Measurements from ENCODE around the gene ZIC4.

The ZIC4 gene

DNA sequence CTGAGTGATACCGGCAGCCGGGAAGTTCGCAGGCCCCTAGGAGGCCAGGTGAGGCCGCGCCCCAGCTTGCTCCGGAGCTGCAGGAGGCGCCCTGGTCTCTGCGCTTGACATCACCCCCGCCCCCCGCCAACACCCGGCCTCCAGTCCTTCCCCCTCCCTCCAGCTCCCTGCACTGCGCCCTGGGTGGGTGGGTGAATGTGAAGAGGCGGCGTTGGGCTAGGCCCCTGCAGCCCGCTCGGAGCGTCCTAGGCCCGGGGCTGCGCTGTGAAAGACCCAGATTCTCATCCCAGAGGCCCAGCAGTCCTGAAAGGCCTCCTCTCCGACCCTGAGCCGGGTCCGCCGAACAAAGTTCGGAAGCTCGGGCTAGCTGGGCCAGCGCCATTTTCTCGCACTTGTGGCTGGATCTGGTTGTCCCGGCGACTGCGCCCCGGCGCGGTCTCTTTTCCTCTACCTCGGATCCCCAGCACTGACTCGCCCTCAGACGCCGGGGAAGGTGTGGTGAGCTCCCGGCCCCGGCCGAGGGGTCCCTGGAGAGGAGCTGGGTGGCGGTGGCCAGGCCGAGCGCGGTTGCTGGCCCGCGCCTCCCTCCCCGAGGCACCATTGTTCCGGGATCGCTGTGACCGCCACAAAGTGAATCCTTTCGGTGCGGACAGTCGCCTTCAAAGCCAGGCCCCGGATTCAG lies 12.9 kb downstream of the ZIC4 start:
- Histone ChIP-seq H3K4me3 (ENCODE audit: low read depth in 1 of 5, low read length in 5 of 5) (peak overlapping the region; percentile 25 to 70 (median 61)), H3K9me3 (ENCODE audit: control insufficient read depth in 5 of 5, low read length in 5 of 5) (peaks cover 0 to 9% (median 0%) of the 10 kb centered on the region in 5 donors), H3K27me3 (ENCODE audit: control insufficient read depth in 5 of 5, insufficient read depth in 4 of 5, low read length in 5 of 5) (peaks cover 59 to 95% (median 84%) of the 10 kb centered on the region in 5 donors), H3K9ac (ENCODE audit: low read length in 5 of 5) (no peak overlapping the region), H3K36me3 (ENCODE audit: control insufficient read depth in 5 of 5, insufficient read depth in 5 of 5, low read length in 5 of 5) (no peaks in the 10 kb centered on the region), H3K4me1 (ENCODE audit: control insufficient read depth in 5 of 5, insufficient read depth in 5 of 5, low read length in 5 of 5) (peaks cover 0 to 57% (median 47%) of the 10 kb centered on the region in 5 donors), H3K27ac (ENCODE audit: low read depth, low read length) (no peak overlapping the region)

DNA sequence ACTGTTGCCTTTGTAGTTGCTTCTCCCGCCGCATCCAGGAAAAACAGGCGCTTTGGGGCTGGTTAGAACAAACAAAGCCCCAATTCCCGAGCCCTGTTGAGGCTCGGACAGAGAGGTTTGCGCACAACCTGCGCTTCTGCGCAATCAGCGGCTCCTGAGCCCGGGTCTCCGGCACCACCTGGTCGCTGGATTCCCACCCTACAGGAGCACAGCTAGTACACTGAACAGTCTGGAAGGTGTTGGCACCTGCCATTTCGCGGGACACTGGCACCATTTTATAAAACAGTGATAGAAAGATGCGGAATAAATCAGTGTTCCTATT lies 13.8 kb downstream of the ZIC4 start:
- peaks cover 0 to 53% (median 40%) of the 10 kb centered on the region in 5 donors for H3K4me1 ChIP-seq (ENCODE audit: control insufficient read depth in 5 of 5, insufficient read depth in 5 of 5, low read length in 5 of 5)
- H3K4me3 ChIP-seq (ENCODE audit: low read depth in 1 of 5, low read length in 5 of 5) = peak overlapping the region; percentile 43 to 60 (median 53)
- H3K9me3 ChIP-seq (ENCODE audit: control insufficient read depth in 5 of 5, low read length in 5 of 5) = peaks cover 0 to 9% (median 0%) of the 10 kb centered on the region in 5 donors
- H3K36me3 ChIP-seq (ENCODE audit: control insufficient read depth in 5 of 5, insufficient read depth in 5 of 5, low read length in 5 of 5) = no peaks in the 10 kb centered on the region
- H3K9ac ChIP-seq (ENCODE audit: low read length in 5 of 5) = no peak overlapping the region
- H3K27me3 ChIP-seq (ENCODE audit: control insufficient read depth in 5 of 5, insufficient read depth in 4 of 5, low read length in 5 of 5) = peaks cover 59 to 94% (median 84%) of the 10 kb centered on the region in 5 donors
- no peak overlapping the region for H3K27ac ChIP-seq (ENCODE audit: low read depth, low read length)

- Histone ChIP-seq H3K27me3 (ENCODE audit: control insufficient read depth in 5 of 5, insufficient read depth in 4 of 5, low read length in 5 of 5) (peaks cover 57 to 94% (median 87%) of the 10 kb centered on the region in 5 donors), H3K4me1 (ENCODE audit: control insufficient read depth in 5 of 5, insufficient read depth in 5 of 5, low read length in 5 of 5) (peaks cover 0 to 48% (median 34%) of the 10 kb centered on the region in 5 donors), H3K36me3 (ENCODE audit: control insufficient read depth in 5 of 5, insufficient read depth in 5 of 5, low read length in 5 of 5) (no peaks in the 10 kb centered on the region), H3K4me3 (ENCODE audit: low read depth in 1 of 5, low read length in 5 of 5) (peak overlapping the region; percentile 43 to 60 (median 53)), H3K9me3 (ENCODE audit: control insufficient read depth in 5 of 5, low read length in 5 of 5) (peaks cover 0 to 9% (median 0%) of the 10 kb centered on the region in 5 donors), H3K27ac (ENCODE audit: low read depth, low read length) (no peak overlapping the region), H3K9ac (ENCODE audit: low read length in 5 of 5) (no peak overlapping the region)
These were observed 14.3 kb downstream of the ZIC4 start for GRCh38 chr3:147391781-147392624.

- Histone ChIP-seq H3K4me3 (ENCODE audit: low read depth in 1 of 5, low read length in 5 of 5) (no peak overlapping the region), H3K9ac (ENCODE audit: low read length in 5 of 5) (no peak overlapping the region)
These were observed 15.5 kb downstream of the ZIC4 start for GRCh38 chr3:147390589-147391569.

GRCh38 chr3:147389717-147390116 lies 16.6 kb downstream of the ZIC4 start:
- Histone ChIP-seq H3K9ac (ENCODE audit: low read length in 5 of 5) (no peak overlapping the region), H3K4me1 (ENCODE audit: control insufficient read depth in 5 of 5, insufficient read depth in 5 of 5, low read length in 5 of 5) (peaks cover 0 to 33% (median 25%) of the 10 kb centered on the region in 5 donors), H3K36me3 (ENCODE audit: control insufficient read depth in 5 of 5, insufficient read depth in 5 of 5, low read length in 5 of 5) (no peaks in the 10 kb centered on the region), H3K27ac (ENCODE audit: low read depth, low read length) (no peak overlapping the region), H3K9me3 (ENCODE audit: control insufficient read depth in 5 of 5, low read length in 5 of 5) (peaks cover 0 to 3% (median 0%) of the 10 kb centered on the region in 5 donors), H3K27me3 (ENCODE audit: control insufficient read depth in 5 of 5, insufficient read depth in 4 of 5, low read length in 5 of 5) (peaks cover 48 to 89% (median 82%) of the 10 kb centered on the region in 5 donors), H3K4me3 (ENCODE audit: low read depth in 1 of 5, low read length in 5 of 5) (no peak overlapping the region)

More at GRCh38 chr3:147390589-147391569, 15.5 kb downstream of the ZIC4 start:
- peaks cover 0 to 4% (median 0%) of the 10 kb centered on the region in 5 donors for H3K9me3 ChIP-seq (ENCODE audit: control insufficient read depth in 5 of 5, low read length in 5 of 5)
- no peaks in the 10 kb centered on the region for H3K36me3 ChIP-seq (ENCODE audit: control insufficient read depth in 5 of 5, insufficient read depth in 5 of 5, low read length in 5 of 5)
- H3K27me3 ChIP-seq (ENCODE audit: control insufficient read depth in 5 of 5, insufficient read depth in 4 of 5, low read length in 5 of 5) = peaks cover 48 to 89% (median 84%) of the 10 kb centered on the region in 5 donors
- peaks cover 0 to 38% (median 28%) of the 10 kb centered on the region in 5 donors for H3K4me1 ChIP-seq (ENCODE audit: control insufficient read depth in 5 of 5, insufficient read depth in 5 of 5, low read length in 5 of 5)
- no peak overlapping the region for H3K27ac ChIP-seq (ENCODE audit: low read depth, low read length)

DNA sequence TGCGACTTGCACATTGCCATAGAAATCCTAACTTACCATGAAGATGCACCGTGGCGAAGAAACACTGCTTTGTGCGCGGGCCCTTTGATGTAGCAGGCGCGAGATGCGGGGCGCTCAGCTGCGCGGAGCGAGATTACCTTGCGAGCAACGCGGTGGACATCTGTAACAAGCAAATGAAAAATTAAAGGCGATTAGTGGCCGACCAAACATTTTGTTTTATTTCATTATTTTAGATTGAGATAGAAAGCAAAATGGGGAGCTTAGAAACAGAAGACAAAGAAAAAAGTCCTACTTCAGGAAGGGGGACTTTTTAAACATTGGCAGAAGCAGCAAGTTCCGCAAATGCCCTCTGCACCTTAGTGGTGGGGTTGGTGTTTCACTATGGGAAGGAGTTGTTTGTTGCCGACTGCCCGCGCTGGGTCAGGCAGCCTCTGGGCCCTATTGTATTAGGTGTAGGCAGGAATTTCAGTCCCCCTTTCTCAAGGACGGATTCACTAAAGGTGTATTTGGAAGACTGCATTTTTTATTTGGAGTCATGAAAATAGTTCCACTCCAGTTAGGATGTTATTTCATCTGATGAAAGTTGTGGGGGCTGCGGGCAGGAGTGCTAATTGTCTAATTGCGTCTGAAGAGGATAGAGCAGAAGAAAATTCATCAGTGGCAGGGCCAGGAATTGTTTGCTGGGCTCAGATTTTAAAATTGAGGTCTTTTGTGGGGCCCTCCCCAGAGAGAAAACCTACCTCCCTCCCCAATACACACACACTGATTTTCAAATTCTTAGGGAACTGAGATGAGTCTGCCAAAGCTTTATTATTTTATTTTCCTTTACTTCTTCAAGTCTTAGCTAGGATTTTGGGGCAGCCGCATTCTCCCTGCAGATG lies 17.4 kb downstream of the ZIC4 start:
- Histone ChIP-seq H3K4me1 (ENCODE audit: control insufficient read depth in 5 of 5, insufficient read depth in 5 of 5, low read length in 5 of 5) (peaks cover 0 to 29% (median 21%) of the 10 kb centered on the region in 5 donors), H3K36me3 (ENCODE audit: control insufficient read depth in 5 of 5, insufficient read depth in 5 of 5, low read length in 5 of 5) (no peaks in the 10 kb centered on the region), H3K9me3 (ENCODE audit: control insufficient read depth in 5 of 5, low read length in 5 of 5) (peaks cover 0 to 3% (median 0%) of the 10 kb centered on the region in 5 donors), H3K4me3 (ENCODE audit: low read depth in 1 of 5, low read length in 5 of 5) (no peak overlapping the region), H3K27me3 (ENCODE audit: control insufficient read depth in 5 of 5, insufficient read depth in 4 of 5, low read length in 5 of 5) (peaks cover 55 to 89% (median 82%) of the 10 kb centered on the region in 5 donors), H3K9ac (ENCODE audit: low read length in 5 of 5) (no peak overlapping the region), H3K27ac (ENCODE audit: low read depth, low read length) (no peak overlapping the region)

DNA sequence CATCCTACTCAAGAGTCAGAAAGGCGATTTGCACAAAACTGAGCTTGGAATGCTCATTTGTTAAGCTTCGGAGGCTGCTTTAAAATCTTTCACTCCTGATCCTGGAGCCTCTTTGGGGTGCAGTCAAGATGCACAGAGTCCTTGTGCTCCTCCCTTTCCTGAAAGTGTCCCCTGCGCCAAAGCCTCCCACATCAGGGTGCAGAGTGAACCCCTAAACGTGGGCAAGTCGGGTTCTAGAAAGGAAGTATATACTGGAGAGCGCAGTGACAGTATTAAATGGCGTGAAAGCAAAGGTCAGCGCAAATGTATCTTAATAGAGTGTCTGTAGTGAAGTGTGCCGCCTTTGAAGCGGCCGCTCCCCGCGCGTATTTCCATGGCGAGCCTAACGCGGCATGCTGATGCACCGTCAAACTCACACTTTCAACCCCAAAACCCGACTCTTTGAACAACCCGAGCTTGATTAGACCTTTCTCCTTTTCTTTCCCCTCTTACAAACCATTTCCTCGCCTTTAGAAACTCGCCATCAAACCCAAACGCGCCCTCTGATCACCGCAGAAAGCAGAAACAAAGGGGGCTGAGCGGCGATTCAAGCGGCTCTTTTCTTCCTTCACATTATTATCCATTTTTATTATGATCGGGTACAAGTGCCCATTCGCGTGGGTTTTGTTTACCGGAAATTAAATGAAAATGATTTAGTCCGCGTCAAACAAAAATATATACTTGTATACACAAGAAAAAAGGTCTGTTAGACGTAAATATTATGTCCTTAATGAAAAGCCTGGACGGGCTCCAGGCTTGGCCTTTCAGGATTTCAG lies 18.3 kb downstream of the ZIC4 start:
- H3K4me1 ChIP-seq (ENCODE audit: control insufficient read depth in 5 of 5, insufficient read depth in 5 of 5, low read length in 5 of 5) = peaks cover 0 to 20% (median 13%) of the 10 kb centered on the region in 5 donors
- no peaks in the 10 kb centered on the region for H3K36me3 ChIP-seq (ENCODE audit: control insufficient read depth in 5 of 5, insufficient read depth in 5 of 5, low read length in 5 of 5)
- peaks cover 55 to 88% (median 84%) of the 10 kb centered on the region in 5 donors for H3K27me3 ChIP-seq (ENCODE audit: control insufficient read depth in 5 of 5, insufficient read depth in 4 of 5, low read length in 5 of 5)
- peaks cover 0 to 3% (median 0%) of the 10 kb centered on the region in 5 donors for H3K9me3 ChIP-seq (ENCODE audit: control insufficient read depth in 5 of 5, low read length in 5 of 5)
- no peak overlapping the region for H3K27ac ChIP-seq (ENCODE audit: low read depth, low read length)
- H3K9ac ChIP-seq (ENCODE audit: low read length in 5 of 5) = no peak overlapping the region
- no peak overlapping the region for H3K4me3 ChIP-seq (ENCODE audit: low read depth in 1 of 5, low read length in 5 of 5)

DNA sequence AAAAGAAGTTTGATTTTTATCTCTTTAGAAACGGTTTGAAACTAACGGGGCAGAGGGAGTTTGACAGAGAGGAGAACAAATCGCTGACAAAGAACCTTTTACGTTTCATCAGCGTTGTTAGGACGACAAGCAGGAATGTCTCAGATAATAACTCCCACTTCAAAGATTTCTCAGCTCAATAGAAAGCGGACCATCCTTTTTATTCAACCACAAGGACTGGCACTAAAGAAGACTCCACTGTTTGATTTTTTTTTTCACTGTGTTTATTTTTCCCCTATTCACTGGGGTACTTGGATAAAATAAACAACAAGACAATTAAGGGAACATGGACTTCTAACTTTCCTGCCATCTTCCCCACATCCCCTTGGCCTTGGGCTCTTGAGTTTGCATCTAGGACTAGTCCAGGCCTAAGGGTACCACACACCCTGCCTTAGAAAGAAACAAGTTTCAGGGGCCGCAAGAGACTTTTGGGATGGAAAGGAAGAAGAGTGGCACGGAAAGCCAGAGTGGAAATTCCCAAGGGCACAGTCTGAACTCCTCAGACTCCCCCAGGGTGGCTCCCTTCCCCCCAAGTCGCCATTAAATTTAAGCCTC lies 19.0 kb downstream of the ZIC4 start:
- Histone ChIP-seq H3K4me1 (ENCODE audit: control insufficient read depth in 5 of 5, insufficient read depth in 5 of 5, low read length in 5 of 5) (peaks cover 0 to 14% (median 8%) of the 10 kb centered on the region in 5 donors), H3K9me3 (ENCODE audit: control insufficient read depth in 5 of 5, low read length in 5 of 5) (peaks cover 0 to 3% (median 0%) of the 10 kb centered on the region in 5 donors), H3K9ac (ENCODE audit: low read length in 5 of 5) (no peak overlapping the region), H3K27me3 (ENCODE audit: control insufficient read depth in 5 of 5, insufficient read depth in 4 of 5, low read length in 5 of 5) (peaks cover 50 to 89% (median 83%) of the 10 kb centered on the region in 5 donors), H3K27ac (ENCODE audit: low read depth, low read length) (no peak overlapping the region), H3K36me3 (ENCODE audit: control insufficient read depth in 5 of 5, insufficient read depth in 5 of 5, low read length in 5 of 5) (no peaks in the 10 kb centered on the region), H3K4me3 (ENCODE audit: low read depth in 1 of 5, low read length in 5 of 5) (no peak overlapping the region)
